Right cardiac atrium (tissue), 5 donors: ENCODE data around the gene AIG1. TPM values are rescaled to one million over a fixed set of nuclear protein-coding genes. Genes with fewer than 3 reads are reported as not detected.
"Not testable (repeated sequence)": the region's sequence is repeated elsewhere in the genome, so short reads cannot be mapped to it uniquely, and the experiment has no call there.

Source experiments
- ATAC-seq, 2 donors: fragments of 200-7000 bp; cut with Tn5 transposase; one replicate each; pipeline versions ENCODE4 v1.8.0 to v1.9.1; 2020; ENCODE audit warnings: moderate library complexity in 2 of 2, mild to moderate bottlenecking in 1 of 2
- DNase-seq, 3 donors: peaks; one replicate each; pipeline ENCODE4 v3.0.0-alpha.2; 2020
- H3K27ac ChIP-seq: one replicate; pipeline ENCODE4 v1.5.1; 2013; ENCODE audit warnings: mild to moderate bottlenecking, low read length, control low read depth, moderate library complexity
- H3K27me3 ChIP-seq: one replicate; pipeline ENCODE4 v1.6.1; 2013; ENCODE audit not compliant: control insufficient read depth, insufficient read depth
- H3K4me1 ChIP-seq: one replicate; pipeline ENCODE4 v1.6.1; 2013; ENCODE audit warnings: low read length; ENCODE audit not compliant: control insufficient read depth, insufficient read depth
- H3K4me3 ChIP-seq: one replicate; pipeline ENCODE4 v1.5.1; 2013; ENCODE audit warnings: low read length, control low read depth
- H3K9me3 ChIP-seq: one replicate; pipeline ENCODE4 v1.6.1; 2013; ENCODE audit warnings: low read length; ENCODE audit not compliant: control insufficient read depth
- WGBS: extraction: QIAGEN DNeasy Blood & Tissue Kit; methylation state at CpG from one replicate; pipeline ENCODE4 v1.1.7; 2013; 5-methylcytosine and 5-hydroxymethylcytosine counted together
- intact Hi-C, 4 donors: fragments of 100-400 bp; cut with DNase I; formaldehyde crosslinking; loops; one replicate each; pipeline versions ENCODE4 v1.11.0 to v1.14.0; 2022 to 2023
- polyA plus RNA-seq: library from polyadenylated mRNA; stranded (reverse); fragments of 200-250 nt; gene quantifications from one replicate; pipeline ENCODE4 v1.2.3, GENCODE V29; 2013
- total RNA-seq, 4 donors: library from RNA; stranded (reverse); fragmentation: NEBNext Ultra II Directional; extraction: Animal tissue kit (Norgen Biotek cat#: 25700); gene quantifications; one replicate each; pipeline ENCODE4 v1.2.1, GENCODE V29; 2021
- donor health status: healthy with polysubstance abuse.
- donor health status: DM: no; HTN: yes; CAD: no.
- donor health status: DM: no; HTN: no; CAD: no.
- donor health status: DM: no; HTN: yes; CAD: no; lungs with severe emphysema.
- donor health status: DM: yes; HTN: yes; CAD: no.

AIG1 gene
- total and polyA plus RNA-seq, 5 donors = 44.4 to 69.8 (median 51.9) TPM

GRCh38 chr6:143166247-143166695, 105.6 kb downstream of the AIG1 start:
- Histone ChIP-seq H3K4me3 (no peak overlapping the region), H3K27me3 (no peaks in the 10 kb centered on the region), H3K27ac (no peak overlapping the region), H3K9me3 (no peaks in the 10 kb centered on the region), H3K4me1 (no peaks in the 10 kb centered on the region)
- WGBS = 85% methylated on average over 5 of the region's 5 CpGs
- ATAC-seq (no peak), DNase-seq (no peak)
- intact Hi-C loops = no loop called here

GRCh38 chr6:143167224-143167623, 106.5 kb downstream of the AIG1 start:
- DNase-seq (no peak), ATAC-seq (no peak)
- H3K4me1 ChIP-seq = no peaks in the 10 kb centered on the region
- H3K27me3 ChIP-seq = no peaks in the 10 kb centered on the region
- WGBS = 96% methylated on average over 2 of the region's 2 CpGs
- no peak overlapping the region for H3K27ac ChIP-seq
- no peak overlapping the region for H3K4me3 ChIP-seq
- no peaks in the 10 kb centered on the region for H3K9me3 ChIP-seq
- intact Hi-C loops = no loop called here

GRCh38 chr6:143168396-143168816, 107.7 kb downstream of the AIG1 start:
- H3K27ac ChIP-seq, H3K27me3 ChIP-seq, H3K4me1 ChIP-seq, H3K4me3 ChIP-seq, H3K9me3 ChIP-seq, ATAC-seq, DNase-seq, intact Hi-C loops: not testable (repeated sequence)
- WGBS = 90% methylated on average over 4 of the region's 4 CpGs

GRCh38 chr6:143169440-143169839, 108.8 kb downstream of the AIG1 start:
- intact Hi-C loops = no loop called here

GRCh38 chr6:143174516-143174915, 113.8 kb downstream of the AIG1 start:
- DNase-seq = no peak
- intact Hi-C loops = no loop called here

More at GRCh38 chr6:143169440-143169839, 108.8 kb downstream of the AIG1 start:
- no peak overlapping the region for H3K4me3 ChIP-seq
- no peaks in the 10 kb centered on the region for H3K4me1 ChIP-seq
- no peaks in the 10 kb centered on the region for H3K27me3 ChIP-seq
- H3K9me3 ChIP-seq = no peaks in the 10 kb centered on the region
- ATAC-seq (no peak), DNase-seq (no peak)
- no peak overlapping the region for H3K27ac ChIP-seq

GRCh38 chr6:143174951-143175350, 114.3 kb downstream of the AIG1 start:
- Histone ChIP-seq H3K27me3 (no peaks in the 10 kb centered on the region), H3K9me3 (no peaks in the 10 kb centered on the region), H3K4me3 (no peak overlapping the region), H3K4me1 (peaks cover under 1% of the 10 kb centered on the region), H3K27ac (no peak overlapping the region)
- no peak for DNase-seq
- WGBS = 78% methylated on average over 1 of the region's 1 CpG
- intact Hi-C loops = no loop called here
- no peak for ATAC-seq

More at GRCh38 chr6:143174516-143174915, 113.8 kb downstream of the AIG1 start:
- Histone ChIP-seq H3K4me1 (no peaks in the 10 kb centered on the region), H3K4me3 (no peak overlapping the region), H3K27ac (no peak overlapping the region), H3K27me3 (no peaks in the 10 kb centered on the region), H3K9me3 (no peaks in the 10 kb centered on the region)
- ATAC-seq = no peak

- intact Hi-C loops = no loop called here
- ATAC-seq (no peak), DNase-seq (no peak)
- Histone ChIP-seq H3K4me1 (peaks cover 3% of the 10 kb centered on the region), H3K27me3 (no peaks in the 10 kb centered on the region), H3K4me3 (no peak overlapping the region), H3K27ac (no peak overlapping the region), H3K9me3 (no peaks in the 10 kb centered on the region)
- 94% methylated on average over 12 of the region's 12 CpGs for WGBS
Observed at GRCh38 chr6:143176090-143177021, 115.7 kb downstream of the AIG1 start.

GRCh38 chr6:143177706-143178105, 117.0 kb downstream of the AIG1 start:
- WGBS = 94% methylated on average over 4 of the region's 4 CpGs

GRCh38 chr6:143179096-143179495, 118.4 kb downstream of the AIG1 start:
- no peak overlapping the region for H3K27ac ChIP-seq
- no peaks in the 10 kb centered on the region for H3K27me3 ChIP-seq
- intact Hi-C loops = no loop called here
- no peak for DNase-seq
- no peak for ATAC-seq
- H3K4me3 ChIP-seq = no peak overlapping the region
- 76% methylated on average over 3 of the region's 3 CpGs for WGBS
- peaks cover 3% of the 10 kb centered on the region for H3K4me1 ChIP-seq
- H3K9me3 ChIP-seq = no peaks in the 10 kb centered on the region

More at GRCh38 chr6:143177706-143178105, 117.0 kb downstream of the AIG1 start:
- intact Hi-C loops = no loop called here
- ATAC-seq = peak in 1 of 2 donors; percentile 33
- Histone ChIP-seq H3K4me1 (peaks cover 3% of the 10 kb centered on the region), H3K27ac (no peak overlapping the region), H3K4me3 (no peak overlapping the region), H3K9me3 (no peaks in the 10 kb centered on the region), H3K27me3 (no peaks in the 10 kb centered on the region)
- no peak for DNase-seq

- 49% methylated on average over 3 of the region's 3 CpGs for WGBS
- Histone ChIP-seq H3K9me3 (no peaks in the 10 kb centered on the region), H3K4me3 (peak overlapping the region; percentile 9), H3K4me1 (peaks cover 5% of the 10 kb centered on the region), H3K27ac (no peak overlapping the region), H3K27me3 (no peaks in the 10 kb centered on the region)
- DNase-seq = no peak
- ATAC-seq = no peak
- intact Hi-C loops = no loop called here
Observed at GRCh38 chr6:143179901-143180612, 119.4 kb downstream of the AIG1 start.

- DNase-seq (no peak), ATAC-seq (no peak)
- H3K9me3 ChIP-seq = no peaks in the 10 kb centered on the region
- peak overlapping the region; percentile 9 for H3K4me3 ChIP-seq
- 57% methylated on average over 2 of the region's 2 CpGs for WGBS
- peaks cover 5% of the 10 kb centered on the region for H3K4me1 ChIP-seq
- no peaks in the 10 kb centered on the region for H3K27me3 ChIP-seq
- H3K27ac ChIP-seq = no peak overlapping the region
- intact Hi-C loops = no loop called here
Observed at GRCh38 chr6:143180826-143181225, 120.1 kb downstream of the AIG1 start.
